ENCODE results near the gene PTPRR.

PTPRR gene

DNA sequence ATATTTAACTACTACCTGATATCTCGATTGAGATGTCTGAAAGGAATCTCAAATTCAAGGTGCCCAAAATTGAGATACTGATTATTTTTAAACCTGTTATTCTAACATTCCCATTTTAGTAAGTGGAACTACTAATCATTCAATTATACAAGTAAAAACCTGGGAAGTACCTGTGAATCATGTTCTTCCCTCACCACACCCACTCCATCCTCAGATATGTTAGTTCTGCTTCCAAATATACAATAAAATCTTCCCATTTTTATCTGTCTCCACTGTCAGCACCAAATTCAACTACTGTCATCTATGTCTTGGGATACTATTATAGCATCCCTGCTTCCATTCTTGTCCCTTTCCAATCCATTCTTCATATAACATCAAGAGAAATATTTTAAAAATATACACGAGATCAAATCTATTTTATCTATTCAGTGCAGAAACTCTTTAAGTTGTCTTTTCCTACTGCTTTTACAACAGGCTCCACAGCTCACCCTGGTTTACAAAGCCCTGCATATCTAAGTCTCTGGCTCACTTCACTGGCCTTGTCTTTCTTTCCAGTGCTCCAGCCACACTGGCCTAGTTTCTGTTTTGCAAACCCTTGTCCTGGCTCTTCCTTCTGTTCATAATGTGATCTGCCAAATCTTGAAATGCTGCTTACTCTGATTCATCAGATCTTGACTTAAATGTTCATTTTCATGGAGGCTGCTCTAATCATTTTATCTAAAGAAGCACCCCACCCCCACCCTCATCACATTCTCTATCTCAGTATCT, 122.3 kb downstream of the PTPRR start:
- no peak overlapping the region for H3K4me2 ChIP-seq (ENCODE audit: low read length)
- no peaks in the 10 kb centered on the region for H3K4me1 ChIP-seq (ENCODE audit: control insufficient read depth, low read depth, low read length)
- H3K79me2 ChIP-seq (ENCODE audit: control insufficient read depth, insufficient read depth, low read length): no peaks in the 10 kb centered on the region
- no peaks in the 10 kb centered on the region for H3K27me3 ChIP-seq (ENCODE audit: insufficient read depth, low read length, poor library complexity)
- H3K79me1 ChIP-seq (ENCODE audit: low read length): no peaks in the 10 kb centered on the region
- H2BK15ac ChIP-seq (replicated peaks; ENCODE audit: low read depth): no peak overlapping the region
- no peak overlapping the region for H3K9ac ChIP-seq (ENCODE audit: low read length)
- H2AK5ac ChIP-seq (ENCODE audit: low read length): no peak overlapping the region
- H3K4me3 ChIP-seq (ENCODE audit: low read length): no peak overlapping the region
- H3K56ac ChIP-seq (ENCODE audit: low read length): no peak overlapping the region
- H4K5ac ChIP-seq (ENCODE audit: low read length): no peak overlapping the region
- H3K36me3 ChIP-seq (ENCODE audit: control insufficient read depth, insufficient read depth, low read length): no peaks in the 10 kb centered on the region
- 100% methylated on average over 1 of the region's 2 CpGs for WGBS (ENCODE audit: extremely low coverage, insufficient coverage, low lambda C conversion rate)
- no peak overlapping the region for H3K27ac ChIP-seq (ENCODE audit: low read depth, low read length)
- H3K18ac ChIP-seq (ENCODE audit: low read length): no peak overlapping the region
- no peak overlapping the region for H4K8ac ChIP-seq (ENCODE audit: low read depth, low read length)
- no peak overlapping the region for H2BK120ac ChIP-seq (ENCODE audit: low read depth, low read length)
- no peak overlapping the region for H3K4ac ChIP-seq (ENCODE audit: low read depth, low read length)
- H3K23ac ChIP-seq (ENCODE audit: low read length): no peak overlapping the region
- H2BK5ac ChIP-seq (ENCODE audit: low read length): no peak overlapping the region
- no peak for DNase-seq

DNA sequence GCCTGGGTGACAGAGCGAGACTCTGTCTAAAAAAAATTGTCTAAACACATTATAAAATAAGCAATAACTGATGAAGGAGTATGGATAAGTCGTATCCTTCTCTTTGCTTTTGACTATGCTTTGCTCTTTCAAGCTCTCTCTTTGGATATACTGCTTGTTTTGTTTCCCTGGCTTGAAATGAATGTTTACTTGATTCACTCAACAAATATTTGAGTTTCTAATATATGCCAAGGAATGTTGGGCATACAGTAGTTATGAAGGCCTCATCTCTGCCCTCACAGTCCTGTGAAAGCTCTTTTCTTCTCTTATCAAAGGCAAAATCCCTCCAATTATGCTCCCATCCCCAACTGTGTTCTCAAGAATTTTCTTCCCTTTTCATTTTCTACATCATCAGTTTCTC, 123.5 kb downstream of the PTPRR start:
- H3K4me1 ChIP-seq (ENCODE audit: control insufficient read depth, low read depth, low read length): no peaks in the 10 kb centered on the region
- WGBS (ENCODE audit: extremely low coverage, insufficient coverage, low lambda C conversion rate): no CpG with 5 or more reads among the region's 2 CpGs
- H3K18ac ChIP-seq (ENCODE audit: low read length): no peak overlapping the region
- no peak overlapping the region for H3K56ac ChIP-seq (ENCODE audit: low read length)
- H4K8ac ChIP-seq (ENCODE audit: low read depth, low read length): no peak overlapping the region
- no peaks in the 10 kb centered on the region for H3K79me2 ChIP-seq (ENCODE audit: control insufficient read depth, insufficient read depth, low read length)
- H2AK5ac ChIP-seq (ENCODE audit: low read length): no peak overlapping the region
- H3K27ac ChIP-seq (ENCODE audit: low read depth, low read length): no peak overlapping the region
- no peak overlapping the region for H3K4me2 ChIP-seq (ENCODE audit: low read length)
- no peaks in the 10 kb centered on the region for H3K79me1 ChIP-seq (ENCODE audit: low read length)
- H2BK15ac ChIP-seq (replicated peaks; ENCODE audit: low read depth): no peak overlapping the region
- no peak overlapping the region for H4K5ac ChIP-seq (ENCODE audit: low read length)
- H3K36me3 ChIP-seq (ENCODE audit: control insufficient read depth, insufficient read depth, low read length): no peaks in the 10 kb centered on the region
- DNase-seq: no peak
- no peak overlapping the region for H3K9ac ChIP-seq (ENCODE audit: low read length)
- H3K23ac ChIP-seq (ENCODE audit: low read length): no peak overlapping the region
- H3K27me3 ChIP-seq (ENCODE audit: insufficient read depth, low read length, poor library complexity): no peaks in the 10 kb centered on the region
- no peak overlapping the region for H2BK120ac ChIP-seq (ENCODE audit: low read depth, low read length)
- no peak overlapping the region for H3K4me3 ChIP-seq (ENCODE audit: low read length)
- no peak overlapping the region for H2BK5ac ChIP-seq (ENCODE audit: low read length)
- H3K4ac ChIP-seq (ENCODE audit: low read depth, low read length): no peak overlapping the region

DNA sequence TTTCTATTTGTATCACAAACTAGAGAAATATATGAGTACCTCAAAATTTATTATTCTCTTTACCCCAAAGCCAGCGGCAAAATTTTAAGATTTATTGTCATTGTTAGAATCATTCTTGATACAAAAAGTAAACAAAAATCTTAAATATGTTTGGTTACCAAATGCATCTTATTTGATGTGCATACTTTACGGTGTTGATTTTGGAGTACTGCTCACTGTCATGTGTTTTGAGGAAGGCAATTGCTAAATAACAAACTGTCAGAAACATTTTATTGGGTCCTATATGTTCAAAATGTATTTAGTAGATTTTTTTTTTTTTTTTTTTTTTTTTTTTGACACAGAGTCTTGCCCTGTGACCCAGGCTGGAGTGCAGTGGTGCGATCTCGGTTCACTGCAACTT, 124.9 kb downstream of the PTPRR start:
- Histone ChIP-seq H3K36me3 (ENCODE audit: control insufficient read depth, insufficient read depth, low read length) (no peaks in the 10 kb centered on the region), H3K4ac (ENCODE audit: low read depth, low read length) (no peak overlapping the region), H4K8ac (ENCODE audit: low read depth, low read length) (no peak overlapping the region), H3K56ac (ENCODE audit: low read length) (no peak overlapping the region), H2BK120ac (ENCODE audit: low read depth, low read length) (no peak overlapping the region), H4K5ac (ENCODE audit: low read length) (no peak overlapping the region), H3K23ac (ENCODE audit: low read length) (no peak overlapping the region), H3K18ac (ENCODE audit: low read length) (no peak overlapping the region), H3K79me1 (ENCODE audit: low read length) (no peaks in the 10 kb centered on the region), H3K27me3 (ENCODE audit: insufficient read depth, low read length, poor library complexity) (no peaks in the 10 kb centered on the region), H3K79me2 (ENCODE audit: control insufficient read depth, insufficient read depth, low read length) (no peaks in the 10 kb centered on the region), H2AK5ac (ENCODE audit: low read length) (no peak overlapping the region), H3K9ac (ENCODE audit: low read length) (no peak overlapping the region), H2BK15ac (replicated peaks; ENCODE audit: low read depth) (no peak overlapping the region), H3K4me3 (ENCODE audit: low read length) (no peak overlapping the region), H3K27ac (ENCODE audit: low read depth, low read length) (no peak overlapping the region), H3K4me2 (ENCODE audit: low read length) (no peak overlapping the region), H3K4me1 (ENCODE audit: control insufficient read depth, low read depth, low read length) (no peaks in the 10 kb centered on the region), H2BK5ac (ENCODE audit: low read length) (no peak overlapping the region)
- WGBS (ENCODE audit: extremely low coverage, insufficient coverage, low lambda C conversion rate): no CpG with 5 or more reads among the region's 4 CpGs
- no peak for DNase-seq

DNA sequence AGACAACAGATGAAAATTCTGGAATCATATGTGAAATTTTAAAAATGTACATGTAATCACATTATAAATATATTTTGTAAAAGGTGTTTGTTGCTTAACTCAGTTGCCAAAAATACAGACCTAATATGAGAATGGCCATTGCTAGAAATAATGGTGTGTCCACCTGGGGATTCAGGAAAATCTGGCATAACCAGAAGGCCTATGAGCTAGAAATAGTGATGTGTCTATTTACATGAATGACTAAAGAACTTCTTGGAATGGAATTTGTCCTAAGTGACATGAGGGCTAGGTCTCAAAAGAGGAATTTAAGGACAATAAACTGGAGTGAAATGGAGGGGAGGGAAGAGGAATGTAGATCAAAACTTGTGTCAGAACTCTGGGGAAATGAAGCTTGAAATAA, 126.4 kb downstream of the PTPRR start:
- H3K79me2 ChIP-seq (ENCODE audit: control insufficient read depth, insufficient read depth, low read length): no peaks in the 10 kb centered on the region
- H3K4me1 ChIP-seq (ENCODE audit: control insufficient read depth, low read depth, low read length): no peaks in the 10 kb centered on the region
- no peak overlapping the region for H3K18ac ChIP-seq (ENCODE audit: low read length)
- no peaks in the 10 kb centered on the region for H3K27me3 ChIP-seq (ENCODE audit: insufficient read depth, low read length, poor library complexity)
- no peak overlapping the region for H3K27ac ChIP-seq (ENCODE audit: low read depth, low read length)
- H3K9ac ChIP-seq (ENCODE audit: low read length): no peak overlapping the region
- no peak overlapping the region for H2BK15ac ChIP-seq (replicated peaks; ENCODE audit: low read depth)
- no peak for DNase-seq
- no peak overlapping the region for H4K8ac ChIP-seq (ENCODE audit: low read depth, low read length)
- no peak overlapping the region for H3K56ac ChIP-seq (ENCODE audit: low read length)
- H3K23ac ChIP-seq (ENCODE audit: low read length): no peak overlapping the region
- H3K4me2 ChIP-seq (ENCODE audit: low read length): no peak overlapping the region
- H4K5ac ChIP-seq (ENCODE audit: low read length): no peak overlapping the region
- no peaks in the 10 kb centered on the region for H3K36me3 ChIP-seq (ENCODE audit: control insufficient read depth, insufficient read depth, low read length)
- no peak overlapping the region for H2BK5ac ChIP-seq (ENCODE audit: low read length)
- no peaks in the 10 kb centered on the region for H3K79me1 ChIP-seq (ENCODE audit: low read length)
- H3K4ac ChIP-seq (ENCODE audit: low read depth, low read length): no peak overlapping the region
- H2BK120ac ChIP-seq (ENCODE audit: low read depth, low read length): no peak overlapping the region
- no peak overlapping the region for H2AK5ac ChIP-seq (ENCODE audit: low read length)
- no peak overlapping the region for H3K4me3 ChIP-seq (ENCODE audit: low read length)

DNA sequence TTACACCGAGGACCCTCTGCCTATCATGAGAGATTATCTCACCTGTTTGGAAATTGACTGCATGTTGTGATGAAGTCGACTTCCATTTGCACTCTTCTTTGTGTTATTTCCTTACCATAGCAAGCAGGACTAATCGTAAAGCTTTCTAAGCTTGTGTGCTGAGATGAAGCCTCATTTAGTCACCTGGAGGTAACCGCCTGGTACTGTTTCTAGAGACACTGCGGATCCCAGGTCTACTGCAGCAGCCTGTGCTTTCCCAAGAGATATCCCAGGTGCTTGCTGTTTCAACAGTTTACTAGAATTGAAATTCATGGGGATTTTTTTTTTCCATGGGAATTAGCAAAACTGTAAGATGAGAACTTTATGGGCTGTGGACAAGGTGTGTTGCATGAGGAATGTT, 131.8 kb downstream of the PTPRR start:
- no CpG with 5 or more reads among the region's 5 CpGs for WGBS (ENCODE audit: extremely low coverage, insufficient coverage, low lambda C conversion rate)
- Histone ChIP-seq H3K9ac (ENCODE audit: low read length) (no peak overlapping the region), H2BK15ac (replicated peaks; ENCODE audit: low read depth) (no peak overlapping the region), H3K4me3 (ENCODE audit: low read length) (no peak overlapping the region), H3K79me1 (ENCODE audit: low read length) (no peaks in the 10 kb centered on the region), H2BK120ac (ENCODE audit: low read depth, low read length) (no peak overlapping the region), H3K79me2 (ENCODE audit: control insufficient read depth, insufficient read depth, low read length) (no peaks in the 10 kb centered on the region), H3K27me3 (ENCODE audit: insufficient read depth, low read length, poor library complexity) (no peaks in the 10 kb centered on the region), H3K56ac (ENCODE audit: low read length) (no peak overlapping the region), H3K4me2 (ENCODE audit: low read length) (no peak overlapping the region), H3K23ac (ENCODE audit: low read length) (no peak overlapping the region), H4K5ac (ENCODE audit: low read length) (no peak overlapping the region), H3K18ac (ENCODE audit: low read length) (no peak overlapping the region), H3K4me1 (ENCODE audit: control insufficient read depth, low read depth, low read length) (no peaks in the 10 kb centered on the region), H3K36me3 (ENCODE audit: control insufficient read depth, insufficient read depth, low read length) (no peaks in the 10 kb centered on the region), H3K27ac (ENCODE audit: low read depth, low read length) (no peak overlapping the region), H3K4ac (ENCODE audit: low read depth, low read length) (no peak overlapping the region), H2AK5ac (ENCODE audit: low read length) (no peak overlapping the region), H4K8ac (ENCODE audit: low read depth, low read length) (no peak overlapping the region), H2BK5ac (ENCODE audit: low read length) (no peak overlapping the region)
- no peak for DNase-seq

DNA sequence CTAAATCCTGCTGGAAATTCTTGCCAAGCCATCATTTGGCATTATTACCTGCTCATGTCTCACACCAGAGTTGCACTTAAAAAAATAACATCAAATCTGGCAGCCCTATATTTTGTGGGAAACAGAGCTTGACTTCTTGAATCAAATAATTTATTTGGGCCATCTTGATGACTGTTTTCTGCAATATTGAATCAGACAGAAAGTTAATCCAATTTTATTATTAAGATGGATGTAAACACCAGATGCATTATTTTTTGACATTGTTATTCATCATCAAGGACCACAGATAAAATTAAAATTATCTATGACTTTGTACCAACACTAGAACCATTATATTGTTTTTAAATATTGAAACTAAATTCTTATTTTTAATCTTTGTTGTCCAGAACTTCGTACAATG, 132.9 kb downstream of the PTPRR start:
- H3K36me3 ChIP-seq (ENCODE audit: control insufficient read depth, insufficient read depth, low read length): no peaks in the 10 kb centered on the region
- no peak overlapping the region for H3K18ac ChIP-seq (ENCODE audit: low read length)
- H3K4me1 ChIP-seq (ENCODE audit: control insufficient read depth, low read depth, low read length): no peaks in the 10 kb centered on the region
- H3K27ac ChIP-seq (ENCODE audit: low read depth, low read length): no peak overlapping the region
- no peak overlapping the region for H4K8ac ChIP-seq (ENCODE audit: low read depth, low read length)
- no peak overlapping the region for H2AK5ac ChIP-seq (ENCODE audit: low read length)
- H2BK120ac ChIP-seq (ENCODE audit: low read depth, low read length): no peak overlapping the region
- H3K56ac ChIP-seq (ENCODE audit: low read length): no peak overlapping the region
- WGBS (ENCODE audit: extremely low coverage, insufficient coverage, low lambda C conversion rate): no CpG with 5 or more reads among the region's 1 CpG
- no peak overlapping the region for H2BK15ac ChIP-seq (replicated peaks; ENCODE audit: low read depth)
- H3K4ac ChIP-seq (ENCODE audit: low read depth, low read length): no peak overlapping the region
- H3K27me3 ChIP-seq (ENCODE audit: insufficient read depth, low read length, poor library complexity): no peaks in the 10 kb centered on the region
- no peak overlapping the region for H4K5ac ChIP-seq (ENCODE audit: low read length)
- H2BK5ac ChIP-seq (ENCODE audit: low read length): no peak overlapping the region
- no peak overlapping the region for H3K9ac ChIP-seq (ENCODE audit: low read length)
- no peak overlapping the region for H3K4me3 ChIP-seq (ENCODE audit: low read length)
- no peaks in the 10 kb centered on the region for H3K79me1 ChIP-seq (ENCODE audit: low read length)
- no peak overlapping the region for H3K23ac ChIP-seq (ENCODE audit: low read length)
- H3K79me2 ChIP-seq (ENCODE audit: control insufficient read depth, insufficient read depth, low read length): no peaks in the 10 kb centered on the region
- H3K4me2 ChIP-seq (ENCODE audit: low read length): no peak overlapping the region
- no peak for DNase-seq

Measured in mesendoderm (in vitro differentiated cells).